Keratinocyte (primary cell): ENCODE data around the gene WDR33. TPM values are rescaled to one million over a fixed set of nuclear protein-coding genes. Genes with fewer than 3 reads are reported as not detected.

Source experiments
- DNase-seq: peaks from one replicate; pipeline ENCODE4 v3.0.0-alpha.2; 2011; ENCODE audit warnings: low read depth, missing footprints, low spot score
- FAIRE-seq: peaks from 2 replicates; lab custom pipeline; 2011; peaks lifted over from hg19 to GRCh38; lab: Jason Lieb, UNC
- H2AFZ ChIP-seq: 2 replicates; pipeline ENCODE4 v1.6.0; 2012; ENCODE audit warnings: low read length, control low read depth, inconsistent platforms; ENCODE audit not compliant: control insufficient read depth
- H3K27ac ChIP-seq: 2 replicates; pipeline ENCODE4 v1.5.1; 2011; ENCODE audit warnings: low read length; ENCODE audit not compliant: control insufficient read depth, insufficient read depth
- H3K27me3 ChIP-seq: 3 replicates; pipeline ENCODE4 v1.6.0; 2011; ENCODE audit warnings: low read length; ENCODE audit not compliant: control insufficient read depth, insufficient read depth; ENCODE audit errors: extremely low read depth
- H3K36me3 ChIP-seq, 2 experiments: 2 replicates in 1 of 2; 3 replicates in 1 of 2; pipeline ENCODE4 v1.5.1; 2011; ENCODE audit warnings: low read length in 2 of 2, mild to moderate bottlenecking in 1 of 2; ENCODE audit not compliant: control insufficient read depth in 2 of 2, insufficient read depth in 2 of 2; ENCODE audit errors: extremely low read depth in 1 of 2
- H3K4me1 ChIP-seq: 3 replicates; pipeline ENCODE4 v1.5.1; 2011; ENCODE audit warnings: low read length; ENCODE audit not compliant: control insufficient read depth, insufficient read depth; ENCODE audit errors: extremely low read depth
- H3K4me2 ChIP-seq: 3 replicates; pipeline ENCODE4 v1.6.0; 2011; ENCODE audit warnings: low read depth, low read length; ENCODE audit not compliant: control insufficient read depth, insufficient read depth; ENCODE audit errors: extremely low read depth
- H3K4me3 ChIP-seq, 3 experiments: fragments of 200-600 bp in 1 of 3; sonication (generic) in 1 of 3; 2 replicates in 2 of 3; 3 replicates in 1 of 3; pipeline ENCODE4 v1.5.1; 2011 to 2016; ENCODE audit warnings: low read length in 3 of 3, mild to moderate bottlenecking in 3 of 3, control low read depth in 2 of 3, inconsistent platforms in 1 of 3, low read depth in 1 of 3, mixed read lengths in 1 of 3, mixed run types in 1 of 3, moderate library complexity in 1 of 3; ENCODE audit not compliant: control insufficient read depth in 2 of 3, insufficient read depth in 2 of 3; ENCODE audit errors: extremely low read depth in 1 of 3
- H3K79me2 ChIP-seq: 2 replicates; pipeline ENCODE4 v1.6.0; 2012; ENCODE audit warnings: low read length; ENCODE audit not compliant: control insufficient read depth, insufficient read depth
- H3K9ac ChIP-seq: 3 replicates; pipeline ENCODE4 v1.6.0; 2011; ENCODE audit warnings: low read length; ENCODE audit not compliant: control insufficient read depth, insufficient read depth; ENCODE audit errors: extremely low read depth
- H3K9me1 ChIP-seq: 3 replicates; pipeline ENCODE4 v1.6.0; 2011; ENCODE audit warnings: low read length; ENCODE audit not compliant: control insufficient read depth, insufficient read depth; ENCODE audit errors: extremely low read depth
- H3K9me3 ChIP-seq: 2 replicates; pipeline ENCODE4 v1.5.1; 2012; ENCODE audit warnings: low read depth, low read length; ENCODE audit not compliant: control insufficient read depth
- H4K20me1 ChIP-seq: 3 replicates; pipeline ENCODE4 v1.6.0; 2011; ENCODE audit warnings: low read length; ENCODE audit not compliant: control insufficient read depth, insufficient read depth; ENCODE audit errors: extremely low read depth
- CTCF ChIP-seq, 3 experiments: IDR thresholded peaks in 1 of 3; conservative IDR thresholded peaks in 1 of 3; optimal IDR thresholded peaks in 1 of 3; 2 replicates in 2 of 3; 3 replicates in 1 of 3; pipeline versions ENCODE3 to v1.5.1; 2011; ENCODE audit warnings: low read length in 3 of 3, mild to moderate bottlenecking in 3 of 3, moderate library complexity in 2 of 3, control low read depth in 1 of 3, inconsistent platforms in 1 of 3; ENCODE audit not compliant: insufficient read depth in 2 of 3; ENCODE audit errors: extremely low read depth in 1 of 3
- EZH2 ChIP-seq: IDR thresholded peaks from one replicate; pipeline ENCODE4 v1.6.1; 2012; ENCODE audit warnings: inconsistent platforms, mild to moderate bottlenecking, low read length, moderate library complexity
- dilution Hi-C: fragments of 300-500 bp; cut with MboI; formaldehyde crosslinking; loops from one replicate; pipeline ENCODE4 v1.7.0; 2020; ENCODE audit warnings: low sequenced_read_pairs; ENCODE audit not compliant: extremely low pct_ligation_motif_present
- polyA plus RNA-seq, 5 experiments: library from polyadenylated mRNA; depleted of rRNA in 3 of 5; stranded (reverse) in 3 of 5; stranded (forward) in 1 of 5; unstranded in 1 of 5; fragments of >200 nt; gene quantifications; 1 replicate in 1 of 5; 2 replicates in 3 of 5; 3 replicates in 1 of 5; pipeline versions ENCODE4 v1.2.1 to v1.2.3, GENCODE V29; 2011 to 2012; ENCODE audit warnings: missing spikeins in 2 of 5, low read depth in 1 of 5, low replicate concordance in 1 of 5

Gene WDR33
- polyA plus RNA-seq, 1 donor (not counting 4 experiments of a cell fraction or from before 2014, with no cell fraction given): 44.5 TPM

DNA sequence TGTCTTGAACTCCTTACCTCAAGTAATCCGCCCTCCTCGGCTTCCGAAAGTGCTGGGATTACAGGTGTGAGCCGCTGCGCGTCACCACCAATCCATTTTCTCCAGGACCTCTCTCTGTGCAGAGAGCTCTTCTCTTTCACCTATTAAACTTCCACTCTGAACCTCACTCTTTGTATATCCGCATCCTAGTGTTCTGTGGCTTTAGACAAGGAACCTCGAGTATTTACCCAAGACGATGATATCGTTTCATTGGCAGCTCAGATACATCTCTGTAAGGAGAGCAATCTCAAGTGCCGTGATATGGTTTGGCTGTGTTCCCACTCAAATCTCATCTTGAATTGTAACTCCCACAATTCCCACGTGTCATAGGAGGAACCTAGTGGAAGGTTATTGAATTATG lies 15.1 kb upstream of the WDR33 start:
- H3K4me3 ChIP-seq: no peak overlapping the region
- H3K27me3 ChIP-seq: peaks cover 5% of the 10 kb centered on the region
- no peak overlapping the region for H3K4me2 ChIP-seq
- no peak overlapping the region for H2AFZ ChIP-seq
- no peaks in the 10 kb centered on the region for H3K9me1 ChIP-seq
- H3K27ac ChIP-seq: no peak overlapping the region
- dilution Hi-C loops: no loop called here
- H3K4me1 ChIP-seq: peaks cover 15% of the 10 kb centered on the region
- FAIRE-seq: no peak
- TF ChIP-seq EZH2: no peak
- no peak for TF ChIP-seq CTCF (optimal IDR thresholded peaks at IDR 0.05 in 1 of 3, IDR thresholded peaks at IDR 0.05 in 1 of 3, conservative IDR thresholded peaks at IDR 0.05 in 1 of 3; ENCODE audit: extremely low read depth in 1 of 3, insufficient read depth in 2 of 3, low read length in 3 of 3)
- no peaks in the 10 kb centered on the region for H3K79me2 ChIP-seq
- no peak overlapping the region for H3K9ac ChIP-seq
- no peak for DNase-seq
- no peaks in the 10 kb centered on the region for H3K36me3 ChIP-seq
- peaks cover 7% of the 10 kb centered on the region for H3K9me3 ChIP-seq
- no peaks in the 10 kb centered on the region for H4K20me1 ChIP-seq

DNA sequence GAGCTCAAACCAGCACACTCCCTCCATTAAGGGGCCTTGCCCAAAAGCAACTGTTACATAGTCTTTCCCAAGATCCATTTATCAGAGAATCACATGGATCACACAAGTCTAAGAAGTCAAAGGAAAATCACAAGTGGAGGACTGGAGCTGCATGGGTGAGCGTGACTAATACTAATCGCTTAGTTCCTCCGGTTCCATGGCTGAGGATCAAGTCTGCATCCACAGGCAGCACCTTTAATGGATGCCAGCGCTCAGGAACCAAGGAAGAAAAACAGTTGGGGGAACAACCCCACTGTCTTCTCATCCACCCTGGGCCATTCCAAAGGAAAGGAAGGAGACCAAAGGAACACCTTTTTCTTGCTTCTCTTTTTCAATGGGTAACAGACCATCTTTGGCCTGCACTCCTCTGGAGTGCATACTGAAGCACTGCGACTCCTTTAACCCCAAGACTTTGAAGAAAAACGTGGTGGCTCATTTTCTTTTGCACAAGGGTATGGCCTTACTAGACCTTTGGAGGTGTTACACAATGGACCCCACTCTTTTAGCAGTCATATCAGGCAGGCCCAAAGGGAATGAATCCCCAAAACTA lies 9.2 kb upstream of the WDR33 start:
- no peaks in the 10 kb centered on the region for H3K36me3 ChIP-seq
- H3K9me3 ChIP-seq: peaks cover 12% of the 10 kb centered on the region
- H3K4me2 ChIP-seq: no peak overlapping the region
- H2AFZ ChIP-seq: no peak overlapping the region
- DNase-seq (no peak), FAIRE-seq (no peak)
- H3K27ac ChIP-seq: no peak overlapping the region
- H3K79me2 ChIP-seq: no peaks in the 10 kb centered on the region
- H3K9me1 ChIP-seq: no peaks in the 10 kb centered on the region
- H3K4me3 ChIP-seq: no peak overlapping the region
- dilution Hi-C loops: no loop called here
- peaks cover 3% of the 10 kb centered on the region for H3K27me3 ChIP-seq
- H3K4me1 ChIP-seq: no peaks in the 10 kb centered on the region
- no peak overlapping the region for H3K9ac ChIP-seq
- TF ChIP-seq CTCF (optimal IDR thresholded peaks at IDR 0.05 in 1 of 3, IDR thresholded peaks at IDR 0.05 in 1 of 3, conservative IDR thresholded peaks at IDR 0.05 in 1 of 3; ENCODE audit: extremely low read depth in 1 of 3, insufficient read depth in 2 of 3, low read length in 3 of 3) (no peak), EZH2 (no peak)
- H4K20me1 ChIP-seq: no peaks in the 10 kb centered on the region
